ENCODE measurements around the gene MRPL36.

GRCh38 chr5:1842004-1842819, 42.6 kb upstream of the MRPL36 start:
- TF ChIP-seq CTCF (optimal IDR thresholded peaks at IDR 0.05 in 1 of 3, IDR thresholded peaks at IDR 0.05 in 1 of 3, conservative IDR thresholded peaks at IDR 0.05 in 1 of 3; ENCODE audit: extremely low read depth in 1 of 3, insufficient read depth in 2 of 3, low read length in 3 of 3): no peak
- no peak for TF ChIP-seq EZH2 (IDR thresholded peaks at IDR 0.05; ENCODE audit: low read length)

Measured in keratinocyte (primary cell).